NCI-H345 (cell line): ENCODE data around the gene SH3RF3.

Source experiments
- DNase-seq: peaks from one replicate; lab custom pipeline; 2025; lab: John Stamatoyannopoulos, UW

SH3RF3 gene

GRCh38 chr2:109353806-109354745 lies 225.1 kb downstream of the SH3RF3 start:
- DNase-seq = no peak

- DNase-seq = no peak
These were observed 226.3 kb downstream of the SH3RF3 start for GRCh38 chr2:109355192-109355843.

- no peak for DNase-seq
These were observed 227.5 kb downstream of the SH3RF3 start for GRCh38 chr2:109356324-109357035.

GRCh38 chr2:109364217-109364616 lies 235.2 kb downstream of the SH3RF3 start:
- DNase-seq = no peak

GRCh38 chr2:109365131-109365530 lies 236.1 kb downstream of the SH3RF3 start:
- DNase-seq = no peak

- DNase-seq = no peak
These were observed 238.7 kb downstream of the SH3RF3 start for GRCh38 chr2:109367683-109368082.

- no peak for DNase-seq
These were observed 239.8 kb downstream of the SH3RF3 start for GRCh38 chr2:109368798-109369197.

- no peak for DNase-seq
These were observed 240.7 kb downstream of the SH3RF3 start for GRCh38 chr2:109369671-109370191.

- DNase-seq = no peak
These were observed 241.5 kb downstream of the SH3RF3 start for GRCh38 chr2:109370399-109371035.

GRCh38 chr2:109371481-109372170 lies 242.6 kb downstream of the SH3RF3 start:
- no peak for DNase-seq

- DNase-seq = no peak
These were observed 243.2 kb downstream of the SH3RF3 start for GRCh38 chr2:109372171-109372568.

GRCh38 chr2:109372614-109373013 lies 243.6 kb downstream of the SH3RF3 start:
- no peak for DNase-seq

- no peak for DNase-seq
These were observed 245.0 kb downstream of the SH3RF3 start for GRCh38 chr2:109373791-109374547.

GRCh38 chr2:109374548-109375130 lies 245.6 kb downstream of the SH3RF3 start:
- no peak for DNase-seq

GRCh38 chr2:109375131-109375561 lies 246.1 kb downstream of the SH3RF3 start:
- no peak for DNase-seq

- no peak for DNase-seq
These were observed 246.7 kb downstream of the SH3RF3 start for GRCh38 chr2:109375656-109376055.

GRCh38 chr2:109376115-109376514 lies 247.1 kb downstream of the SH3RF3 start:
- no peak for DNase-seq

- DNase-seq = no peak
These were observed 247.9 kb downstream of the SH3RF3 start for GRCh38 chr2:109376796-109377495.

GRCh38 chr2:109377976-109378375 lies 249.0 kb downstream of the SH3RF3 start:
- DNase-seq = no peak
